Jurkat, Clone E6-1 (cell line): ENCODE results near the gene FAIM2.
"Not testable (repeated sequence)": the region's sequence is repeated elsewhere in the genome, so short reads cannot be mapped to it uniquely, and the experiment has no call there.

Experiments
- DNase-seq: peaks from one replicate; pipeline ENCODE4 v3.0.0-alpha.2; 2011; ENCODE audit warnings: low read depth, low spot score
- H3K4me3 ChIP-seq: 2 replicates; pipeline ENCODE4 v1.5.1; 2011; ENCODE audit warnings: mild to moderate bottlenecking, low read length, control low read depth, moderate library complexity

The FAIM2 gene

DNA sequence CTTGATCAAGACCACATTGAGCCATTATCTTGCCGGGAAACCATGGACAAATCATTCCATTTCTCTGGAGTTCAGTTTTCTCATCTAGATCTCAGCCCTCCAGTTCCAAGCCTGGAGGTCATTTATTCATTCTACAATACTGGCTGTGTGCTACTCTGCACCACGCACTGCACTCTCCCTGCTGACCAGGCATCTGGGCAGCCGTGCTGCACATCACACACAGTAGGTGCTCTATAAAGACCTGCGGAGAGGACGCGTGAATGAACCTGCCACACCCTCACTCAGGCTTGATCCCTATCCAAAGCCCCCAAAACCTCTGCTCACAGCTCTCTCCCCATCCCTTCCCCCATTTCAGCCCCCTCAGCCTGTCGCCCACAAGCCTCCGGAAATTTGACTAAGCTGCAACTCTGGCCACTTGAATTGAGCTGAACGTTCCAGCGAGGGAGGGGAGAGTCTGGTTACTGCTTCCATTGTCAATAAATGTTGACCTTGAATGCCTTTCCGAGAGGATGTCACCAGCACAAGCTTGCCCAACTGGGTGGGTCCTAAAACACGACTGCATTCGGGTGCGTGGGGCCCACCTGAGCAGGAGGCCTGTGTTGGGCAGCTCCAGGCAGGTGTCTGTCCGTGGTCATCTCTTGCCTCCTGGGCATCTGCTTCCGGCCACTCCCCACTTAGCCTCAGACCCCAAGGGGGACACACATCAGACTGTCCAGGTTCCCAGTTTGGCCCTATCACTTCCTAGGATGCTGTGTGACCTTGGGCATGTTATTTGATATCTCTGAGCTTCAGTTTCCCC is 17.8 kb downstream of the FAIM2 start:
- DNase-seq = no peak
- H3K4me3 ChIP-seq = no peak overlapping the region

DNA sequence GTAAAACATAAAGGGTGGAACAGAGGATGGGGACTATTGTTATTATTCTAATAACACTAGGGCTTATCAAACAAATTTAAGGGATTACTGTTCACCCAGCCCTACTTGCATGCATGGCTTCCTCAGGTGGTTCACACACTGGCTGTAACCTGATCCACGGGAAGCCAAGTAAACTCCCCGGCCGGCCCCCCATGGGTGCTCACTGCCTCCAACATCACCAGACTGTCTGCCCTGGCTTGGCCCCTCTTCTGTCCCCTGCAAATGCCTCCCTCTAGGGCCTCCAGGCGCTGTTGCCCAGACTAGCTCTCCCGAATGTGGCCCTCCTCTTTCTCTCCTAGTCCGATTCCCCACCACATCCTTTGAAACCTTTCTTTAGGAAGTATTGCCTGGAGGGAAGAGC is 18.6 kb downstream of the FAIM2 start:
- no peak overlapping the region for H3K4me3 ChIP-seq
- no peak for DNase-seq

DNA sequence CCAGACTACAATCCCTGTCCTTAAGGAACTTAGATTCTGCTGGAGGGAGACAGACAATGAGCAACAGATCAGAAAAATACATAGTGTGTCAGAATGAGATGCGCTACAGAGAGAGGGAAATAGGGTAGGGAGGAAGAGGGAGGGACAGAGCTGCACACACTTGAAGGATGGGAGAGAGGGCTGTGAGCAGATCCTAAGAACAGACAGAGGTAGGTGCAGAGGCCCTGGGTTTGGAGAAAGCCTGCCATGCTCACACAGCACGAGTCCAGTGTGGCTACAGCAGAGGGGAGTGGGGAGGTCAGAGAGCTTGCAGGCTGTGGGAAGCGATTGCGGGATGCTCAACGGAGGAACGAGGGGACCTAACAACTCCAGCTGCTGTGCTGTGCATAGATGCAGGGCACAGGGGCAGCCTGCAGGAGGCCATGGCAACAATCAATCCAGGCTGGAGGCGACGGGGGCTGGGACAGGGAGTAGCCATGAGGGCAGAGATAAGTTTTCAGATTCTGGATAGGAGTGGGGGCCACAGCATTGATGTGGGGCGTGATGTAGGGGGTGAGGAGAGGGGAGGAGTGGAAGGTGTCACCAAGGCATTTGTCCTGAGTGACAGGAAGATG is 20.7 kb downstream of the FAIM2 start:
- no peak for DNase-seq
- no peak overlapping the region for H3K4me3 ChIP-seq

DNA sequence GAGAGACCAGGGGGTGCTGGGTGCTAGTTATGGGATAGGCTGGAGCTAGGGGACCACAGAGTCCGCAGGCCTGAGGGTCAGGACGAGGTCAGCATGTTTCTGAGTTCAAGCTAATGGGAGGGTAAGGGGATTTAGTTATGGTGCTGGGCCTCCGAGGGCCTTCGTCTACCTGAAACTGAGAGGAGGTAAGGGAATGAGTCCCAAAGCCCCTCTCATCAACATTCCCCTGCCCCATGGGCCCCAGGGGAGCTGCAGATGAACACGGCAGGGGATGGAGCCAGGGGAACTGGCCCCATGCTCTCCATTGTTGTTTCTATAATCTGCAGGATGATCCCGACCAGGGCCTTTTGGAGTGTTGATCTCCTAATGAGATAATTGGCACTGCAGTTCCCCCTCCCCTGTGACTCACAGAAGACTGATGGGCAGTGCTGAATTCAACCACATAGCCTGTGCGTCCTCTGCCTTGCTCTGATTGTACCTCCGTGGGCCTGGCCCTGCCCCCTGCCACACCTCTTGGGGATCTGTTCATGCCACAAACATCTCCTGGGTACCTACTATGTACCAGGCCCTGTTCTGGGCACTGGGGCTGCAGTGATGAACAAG is 21.4 kb downstream of the FAIM2 start:
- no peak overlapping the region for H3K4me3 ChIP-seq

DNA sequence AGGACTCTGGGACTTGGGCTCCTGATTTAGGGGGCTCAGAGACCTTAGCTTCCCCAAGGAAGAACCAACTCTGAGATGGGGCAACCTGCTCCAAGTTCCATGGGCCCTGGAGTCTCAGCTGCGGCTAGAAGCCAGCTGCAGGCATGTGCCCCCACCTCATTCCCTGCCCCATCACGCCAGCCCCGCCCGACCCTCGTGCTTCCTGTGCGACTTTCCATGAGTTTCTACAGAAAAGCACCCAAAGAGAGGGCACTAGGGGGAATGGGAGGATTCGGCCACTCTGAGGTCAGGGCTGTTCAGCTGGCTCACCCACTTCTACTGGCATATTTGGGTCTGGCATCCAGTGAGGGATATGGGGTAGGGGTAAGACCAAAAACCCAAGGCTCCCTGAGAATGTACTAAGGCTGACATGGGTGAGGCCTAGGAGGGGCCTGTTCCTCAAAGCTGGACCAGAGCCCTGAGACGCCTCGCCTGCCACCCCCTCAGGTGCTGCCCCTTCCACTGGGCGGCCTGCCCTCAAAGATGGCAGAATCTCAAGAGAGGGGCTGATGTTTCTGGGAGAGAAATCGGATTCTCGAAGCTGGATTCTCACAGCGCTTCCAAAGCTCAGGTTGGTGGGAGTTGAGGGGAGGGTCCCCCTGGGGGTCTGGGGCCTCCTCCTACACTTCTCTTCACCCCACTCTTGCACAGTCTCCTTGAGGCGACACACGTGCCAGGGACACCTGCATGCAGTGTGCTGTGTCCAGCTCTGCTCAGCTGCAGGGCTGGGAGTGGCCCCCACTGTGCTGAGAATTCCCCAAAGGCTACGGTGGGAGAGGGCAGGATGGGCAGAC is 22.1 kb downstream of the FAIM2 start:
- no peak overlapping the region for H3K4me3 ChIP-seq
- no peak for DNase-seq

More for the DNA sequence above, 21.4 kb downstream of the FAIM2 start:
- DNase-seq = no peak

DNA sequence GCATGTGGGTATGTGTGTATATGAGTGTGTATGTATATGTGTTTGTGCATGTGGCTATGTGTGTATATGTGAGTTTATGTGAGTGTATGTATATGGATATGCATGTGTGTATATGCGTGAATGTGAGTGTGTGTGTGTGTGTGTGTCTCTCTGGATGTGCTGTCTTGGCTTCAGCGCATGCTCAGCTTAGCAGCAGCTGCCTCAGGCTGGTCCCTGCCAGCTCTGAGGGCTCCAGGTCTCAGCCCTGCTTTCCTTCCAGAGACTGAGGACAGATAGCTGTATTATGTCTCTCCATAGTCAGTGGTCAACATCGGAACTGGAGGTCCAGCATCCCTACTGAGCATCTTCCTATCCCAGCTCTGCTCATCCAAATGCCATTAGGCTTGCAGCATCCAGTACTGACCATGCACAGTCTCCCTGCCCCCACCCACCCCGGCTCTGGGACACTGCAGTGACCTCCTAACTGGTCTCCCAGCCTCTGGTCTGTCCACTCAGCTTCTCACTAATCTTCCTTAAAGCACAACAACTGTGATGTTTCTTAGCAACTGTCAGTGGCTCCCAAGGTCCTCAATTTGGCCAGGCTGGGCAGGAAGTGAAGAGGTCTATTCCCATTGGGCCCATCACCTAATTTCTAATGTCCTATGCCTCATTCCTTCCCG is 22.8 kb downstream of the FAIM2 start:
- DNase-seq = no peak
- H3K4me3 ChIP-seq = no peak overlapping the region

DNA sequence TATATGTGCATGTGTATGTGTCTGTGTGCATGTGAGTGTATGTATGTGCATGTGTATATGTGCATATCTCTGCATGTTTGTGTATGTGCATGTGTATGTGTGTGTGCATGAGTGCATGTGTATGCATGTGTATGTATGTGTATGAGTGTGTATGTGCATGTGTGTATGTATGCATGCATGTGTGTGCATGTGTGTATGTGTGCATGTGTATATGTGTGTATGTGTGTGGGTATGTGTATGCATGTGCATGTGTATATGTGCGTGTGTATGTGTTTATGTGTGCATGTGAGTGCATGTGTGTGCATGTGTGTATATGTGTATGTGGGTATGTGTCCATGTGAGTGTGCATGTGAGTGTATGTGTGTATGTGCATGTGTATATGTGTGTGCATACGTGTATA is 24.6 kb downstream of the FAIM2 start:
- not testable (repeated sequence) for DNase-seq

DNA sequence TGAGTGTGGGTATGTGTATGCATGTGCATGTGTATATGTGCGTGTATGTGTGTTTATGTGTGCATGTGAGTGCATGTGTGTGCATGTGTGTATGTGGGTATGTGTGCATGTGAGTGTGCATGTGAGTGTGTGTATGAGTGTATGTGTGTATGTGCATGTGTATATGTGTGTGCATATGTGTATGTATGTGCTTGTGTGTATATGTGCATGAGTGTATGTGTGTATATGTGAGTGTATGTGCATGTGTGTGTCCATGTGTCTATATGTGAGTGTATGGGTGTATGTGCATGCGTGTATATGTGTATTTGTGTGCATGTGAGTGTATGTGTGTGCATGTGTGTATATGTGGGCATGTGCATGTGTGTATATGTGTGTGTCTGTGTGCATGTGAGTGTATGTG is 25.7 kb downstream of the FAIM2 start:
- DNase-seq = no peak
- no peak overlapping the region for H3K4me3 ChIP-seq

More for the DNA sequence above, 24.6 kb downstream of the FAIM2 start:
- not testable (repeated sequence) for H3K4me3 ChIP-seq

DNA sequence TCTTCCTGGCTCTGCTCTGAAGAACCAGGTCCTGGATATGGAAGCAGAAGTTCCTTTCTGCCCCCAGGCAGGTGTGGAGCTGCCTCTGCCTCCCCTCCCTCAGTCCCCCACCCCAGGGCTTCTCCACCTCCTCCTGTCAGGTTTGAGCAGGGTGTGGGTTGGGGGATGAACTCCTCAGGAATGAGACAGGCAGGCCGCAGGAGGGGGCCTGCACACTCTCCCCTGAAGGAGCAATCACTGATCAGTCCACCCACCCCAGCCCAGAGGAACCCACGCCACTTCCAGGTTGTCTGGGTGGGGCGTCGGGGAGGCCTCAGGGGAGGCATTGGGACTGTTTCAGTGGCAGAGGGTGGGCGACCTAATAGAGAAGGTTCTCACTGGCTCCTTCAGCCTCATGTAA is 26.6 kb downstream of the FAIM2 start:
- DNase-seq = no peak
- no peak overlapping the region for H3K4me3 ChIP-seq

DNA sequence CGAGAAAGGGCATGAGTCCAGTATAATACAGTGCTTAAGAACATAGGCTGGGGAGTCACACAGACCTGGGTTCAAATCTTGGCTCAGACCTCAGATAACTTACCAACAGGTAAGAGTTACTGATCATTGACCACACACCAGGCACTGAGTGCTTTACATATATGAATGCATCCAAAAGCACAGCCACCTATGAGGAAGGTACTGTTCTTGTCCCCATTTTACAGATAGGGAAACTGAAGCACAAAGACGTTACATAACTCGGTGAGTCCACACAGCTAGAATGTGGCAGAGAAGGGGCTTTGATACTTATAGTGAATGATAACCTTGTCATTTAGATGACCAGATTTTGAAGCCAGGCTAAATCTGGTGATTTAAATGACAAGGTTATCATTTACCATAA is 27.6 kb downstream of the FAIM2 start:
- no peak overlapping the region for H3K4me3 ChIP-seq
- DNase-seq = no peak

DNA sequence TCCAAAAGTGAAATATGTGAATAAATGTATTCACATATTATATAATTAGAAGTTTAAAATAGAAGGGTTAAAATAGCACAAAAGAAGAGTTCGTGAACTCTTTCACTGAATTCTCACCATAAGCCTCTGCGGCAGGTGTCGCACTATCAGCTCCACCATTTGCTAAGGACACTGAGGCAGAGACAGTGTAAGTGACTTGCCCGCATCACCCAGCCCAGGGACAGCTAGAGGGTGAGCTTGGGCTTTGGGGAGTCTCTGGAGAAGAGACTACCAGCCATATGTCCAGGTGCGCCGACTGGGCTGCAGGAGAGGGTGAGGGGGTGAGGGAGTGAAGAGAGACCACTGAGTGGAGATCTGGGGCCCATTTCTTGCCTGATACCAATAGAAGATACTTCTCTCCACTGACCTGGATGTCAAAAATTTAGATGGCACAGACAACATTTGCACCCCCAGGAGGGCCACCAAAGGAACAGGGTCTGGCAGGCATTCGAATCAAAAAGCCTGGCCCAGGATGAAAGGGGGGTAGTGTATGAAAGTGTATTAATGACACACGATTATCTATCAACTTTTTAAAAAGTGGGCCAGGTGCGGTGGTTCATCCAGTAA is 28.5 kb downstream of the FAIM2 start:
- no peak overlapping the region for H3K4me3 ChIP-seq
- no peak for DNase-seq

DNA sequence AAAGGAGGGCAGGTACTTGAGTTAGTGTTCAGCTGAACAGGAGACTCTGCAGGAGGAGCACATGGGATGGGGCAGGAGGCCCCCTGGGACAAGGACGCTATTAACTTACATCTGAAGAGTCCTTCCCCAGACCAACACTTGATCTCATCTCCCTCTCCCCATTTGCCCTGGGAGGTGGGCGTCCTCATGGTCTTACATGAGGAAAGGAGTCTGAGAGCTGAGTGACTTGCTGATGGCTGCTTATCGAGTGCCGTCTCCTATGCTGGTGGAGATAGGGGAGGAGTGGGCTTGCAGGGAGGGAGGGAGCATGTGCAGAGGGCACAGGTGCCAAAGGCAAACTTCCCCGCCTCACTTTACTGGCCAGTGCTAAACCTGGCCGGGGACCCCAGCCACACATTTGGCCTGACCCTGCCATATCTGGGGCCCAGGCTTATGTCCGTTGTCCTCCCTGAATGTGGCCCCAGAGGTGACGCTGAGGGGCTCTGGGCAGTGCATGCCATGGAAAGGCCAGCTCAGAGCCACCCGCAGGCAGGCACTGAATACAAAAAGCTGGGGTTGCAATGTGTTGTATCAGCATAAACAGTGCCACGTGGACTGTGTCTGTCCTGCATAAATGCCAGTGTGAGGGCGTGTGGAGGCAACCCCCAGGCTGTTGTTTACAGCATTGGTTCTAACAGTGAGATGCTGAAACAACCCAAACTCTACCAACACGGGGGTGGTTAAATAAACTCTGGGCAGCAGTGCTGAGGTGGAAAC is 29.4 kb downstream of the FAIM2 start:
- no peak overlapping the region for H3K4me3 ChIP-seq
- DNase-seq = no peak

DNA sequence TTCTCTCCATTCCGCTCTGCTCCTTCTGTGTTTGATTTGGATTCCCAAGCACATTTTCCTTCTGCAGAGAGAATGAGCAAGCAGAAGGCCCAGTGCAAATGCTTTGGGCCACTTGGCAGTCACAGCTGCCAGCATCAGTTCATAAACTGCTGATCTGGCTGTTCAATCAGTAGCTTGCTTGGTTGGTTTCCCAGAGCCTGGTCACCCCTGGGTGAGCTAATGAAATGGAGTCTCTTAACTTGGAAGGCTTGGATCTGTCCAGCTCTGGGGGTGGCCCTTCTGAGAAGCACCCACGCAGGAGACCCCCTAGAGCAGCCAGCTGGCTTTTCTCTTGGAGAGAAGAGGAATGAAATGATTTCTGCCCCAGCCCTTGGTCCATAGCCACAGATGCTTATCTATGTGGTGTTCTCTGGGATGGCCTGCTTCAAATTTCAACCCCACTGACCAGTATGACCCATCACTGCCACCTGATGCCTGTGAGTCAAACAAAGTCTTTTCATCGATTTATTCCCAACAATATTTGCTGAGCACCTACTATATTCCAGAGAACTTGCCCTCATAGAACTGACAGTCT is 30.3 kb downstream of the FAIM2 start:
- DNase-seq = no peak
- H3K4me3 ChIP-seq = no peak overlapping the region

DNA sequence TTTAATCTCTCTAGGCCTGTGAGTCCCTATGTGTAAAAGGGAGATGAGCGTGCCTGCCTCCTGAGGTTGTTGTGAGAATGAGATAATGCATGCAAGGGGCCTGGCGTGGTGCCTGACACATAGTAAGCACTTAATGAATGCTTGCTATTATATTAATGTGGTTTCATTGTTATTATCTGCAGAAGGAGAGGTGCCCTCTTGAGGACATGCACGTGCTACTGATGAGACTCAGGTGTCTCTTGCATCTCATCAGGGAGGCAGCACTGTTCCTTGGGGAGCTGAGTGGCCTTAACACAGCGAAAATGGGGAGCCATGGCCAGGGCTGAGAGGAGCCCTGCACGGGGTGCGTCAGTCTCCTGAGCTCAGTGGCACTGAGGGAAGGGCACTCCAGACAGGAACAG is 30.9 kb downstream of the FAIM2 start:
- H3K4me3 ChIP-seq = no peak overlapping the region
- no peak for DNase-seq

DNA sequence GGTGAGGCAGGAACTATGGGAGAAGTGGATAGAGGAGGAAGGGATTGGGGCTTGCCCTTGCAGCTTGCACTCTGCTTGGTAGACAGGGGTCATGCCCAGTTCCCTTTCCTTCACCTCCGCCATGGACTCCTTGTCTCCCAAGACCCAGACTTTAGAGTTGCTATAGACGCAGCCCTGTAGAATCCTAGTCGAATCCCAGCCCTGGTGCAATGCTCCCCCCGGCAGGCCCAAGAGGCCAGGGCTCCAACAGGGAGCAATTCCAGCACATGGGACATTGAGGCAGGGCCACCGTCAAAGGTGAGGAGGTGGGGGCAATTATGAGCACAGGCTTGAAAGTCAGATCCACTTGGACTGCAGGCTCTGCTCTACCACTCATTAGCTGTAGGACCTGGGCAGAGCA is 31.3 kb downstream of the FAIM2 start:
- no peak for DNase-seq
- H3K4me3 ChIP-seq = no peak overlapping the region

DNA sequence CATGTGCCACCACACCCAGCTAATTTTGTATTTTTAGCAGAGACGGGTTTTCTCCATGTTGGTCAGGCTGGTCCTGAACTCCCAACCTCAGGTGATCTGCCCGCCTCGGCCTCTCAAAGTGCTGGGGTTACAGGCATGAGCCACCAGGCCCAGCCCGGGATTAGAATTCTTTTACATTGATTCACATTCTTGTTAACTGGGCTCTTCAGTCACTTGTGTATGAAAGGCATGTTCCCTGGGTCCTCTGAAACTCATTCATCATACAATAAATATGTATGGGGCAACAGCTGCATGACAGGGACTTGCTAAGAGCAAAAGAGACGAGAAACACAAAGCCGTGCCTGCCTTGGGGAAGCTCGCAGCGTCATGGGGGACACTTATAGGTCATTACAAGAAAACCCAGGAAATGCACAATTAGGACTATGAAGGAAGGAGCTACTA is 31.9 kb downstream of the FAIM2 start:
- H3K4me3 ChIP-seq, DNase-seq: not testable (repeated sequence)

DNA sequence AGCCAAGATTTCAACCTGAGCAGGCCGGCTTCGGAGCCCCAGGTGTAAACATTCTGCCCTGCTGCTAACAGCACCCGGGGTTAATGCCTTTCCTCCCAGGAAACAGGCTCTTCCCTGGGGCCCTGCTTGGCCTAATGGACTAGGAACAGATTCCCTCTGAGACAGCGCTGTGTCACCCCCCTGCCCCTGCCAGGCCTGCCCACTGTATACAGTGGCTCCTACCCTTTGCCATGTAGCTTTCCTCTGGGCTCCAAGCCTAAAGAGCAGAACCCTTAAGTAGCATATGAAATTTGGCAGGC is 32.5 kb downstream of the FAIM2 start:
- H3K4me3 ChIP-seq = no peak overlapping the region
- no peak for DNase-seq
